Astrocyte (in vitro differentiated cells and primary cell): ENCODE results near the gene MESD.

Experiments
- CTCF ChIP-seq: IDR thresholded peaks from 2 replicates; pipeline ENCODE4 v1.5.1; 2011; ENCODE audit warnings: low read depth, mild to moderate bottlenecking, inconsistent platforms, low read length, moderate library complexity; ENCODE audit not compliant: insufficient read depth
- EZH2 ChIP-seq: IDR thresholded peaks from 2 replicates; pipeline ENCODE4 v1.6.1; 2012; ENCODE audit warnings: mild to moderate bottlenecking, low read length, inconsistent platforms; ENCODE audit not compliant: insufficient read depth

- TF ChIP-seq CTCF (no peak), EZH2 (no peak)
Observed at GRCh38 chr15:81024936-81025335, 35.3 kb upstream of the MESD start.
